CD4-positive, alpha-beta memory T cell (primary cell): Measurements from ENCODE around the gene NDUFAF2. TPM values are rescaled to one million over a fixed set of nuclear protein-coding genes. Genes with fewer than 3 reads are reported as not detected.
"Not testable (repeated sequence)": the region's sequence is repeated elsewhere in the genome, so short reads cannot be mapped to it uniquely, and the experiment has no call there.

Source experiments
- CTCF ChIA-PET: fragments of 350-600 bp; sonication (Branson Sonifier 250); formaldehyde crosslinking; loops from one replicate; lab custom pipeline; 2021; ENCODE audit warnings: inconsistent platforms; ENCODE audit not compliant: partially characterized antibody; lab: Charles Lee
- POLR2A ChIA-PET: fragments of 350-600 bp; sonication (Branson Sonifier 250); formaldehyde crosslinking; loops from one replicate; lab custom pipeline; 2021; ENCODE audit not compliant: partially characterized antibody; lab: Charles Lee
- DNase-seq, 5 donors: peaks; one replicate each; pipeline versions ENCODE4 v3.0.0 to v3.0.0-alpha.2; 2020 to 2022; ENCODE audit warnings: mixed read lengths in 1 of 5
- H3K27ac ChIP-seq: one replicate; pipeline ENCODE4 v1.7.0; 2013; ENCODE audit warnings: low read depth, low read length
- H3K27me3 ChIP-seq: 2 replicates; pipeline ENCODE4 v1.7.0; 2013; ENCODE audit warnings: mild to moderate bottlenecking, low read length, moderate library complexity; ENCODE audit not compliant: insufficient read depth
- H3K36me3 ChIP-seq: 2 replicates; pipeline ENCODE4 v1.7.0; 2013; ENCODE audit warnings: mild to moderate bottlenecking, low read length, moderate library complexity; ENCODE audit not compliant: insufficient read depth
- H3K4me1 ChIP-seq: 2 replicates; pipeline ENCODE4 v1.7.0; 2013; ENCODE audit warnings: mild to moderate bottlenecking, low read length, moderate library complexity; ENCODE audit not compliant: insufficient read depth
- H3K4me3 ChIP-seq, 2 donors: one replicate each; pipeline ENCODE4 v1.7.0; 2013; ENCODE audit warnings: low read length in 2 of 2, mild to moderate bottlenecking in 1 of 2
- H3K9me3 ChIP-seq, 2 donors: one replicate each; pipeline ENCODE4 v1.7.0; 2013; ENCODE audit warnings: low read length in 2 of 2, control low read depth in 1 of 2; ENCODE audit not compliant: control insufficient read depth in 1 of 2
- H3K27ac Mint-ChIP-seq, 7 donors: one replicate each; pipeline ENCODE4 v1.8.0; 2020 to 2021; ENCODE audit warnings: mixed read lengths in 7 of 7, mild to moderate bottlenecking in 6 of 7, inconsistent platforms in 3 of 7, moderate library complexity in 3 of 7
- H3K27me3 Mint-ChIP-seq, 2 donors: one replicate each; pipeline ENCODE4 v1.8.0; 2020 to 2021; ENCODE audit warnings: mixed read lengths in 2 of 2
- H3K36me3 Mint-ChIP-seq, 2 donors: one replicate each; pipeline ENCODE4 v1.8.0; 2020 to 2021; ENCODE audit warnings: mixed read lengths in 2 of 2, inconsistent platforms in 1 of 2, mild to moderate bottlenecking in 1 of 2
- H3K4me1 Mint-ChIP-seq, 4 donors: one replicate each; pipeline ENCODE4 v1.8.0; 2020 to 2021; ENCODE audit warnings: mixed read lengths in 4 of 4, mild to moderate bottlenecking in 1 of 4
- H3K4me3 Mint-ChIP-seq, 8 donors: one replicate each; pipeline ENCODE4 v1.8.0; 2020 to 2021; ENCODE audit warnings: mixed read lengths in 8 of 8, mild to moderate bottlenecking in 7 of 8, moderate library complexity in 6 of 8, inconsistent platforms in 3 of 8
- H3K9me3 Mint-ChIP-seq, 8 donors: one replicate each; pipeline ENCODE4 v1.8.0; 2020 to 2021; ENCODE audit warnings: mixed read lengths in 8 of 8, mild to moderate bottlenecking in 5 of 8, inconsistent platforms in 3 of 8, moderate library complexity in 1 of 8
- intact Hi-C: fragments of 100-400 bp; cut with micrococcal nuclease; formaldehyde crosslinking; loops from one replicate; pipeline ENCODE4 v1.15.1; 2023
- polyA plus RNA-seq, 2 donors: library from polyadenylated mRNA; unstranded; fragments of 300-500 nt; fragmentation: Illumina TruSeq; gene quantifications; one replicate each; pipeline ENCODE4 v1.2.3, GENCODE V29; 2021
- total RNA-seq, 2 experiments: library from RNA; stranded (reverse); gene quantifications; one replicate each; pipeline ENCODE4 v1.2.3, GENCODE V29; 2021

The NDUFAF2 gene
- total and polyA plus RNA-seq, 4 experiments from 2014 or later = 14.7 to 44.9 (median 24.8) TPM

DNA sequence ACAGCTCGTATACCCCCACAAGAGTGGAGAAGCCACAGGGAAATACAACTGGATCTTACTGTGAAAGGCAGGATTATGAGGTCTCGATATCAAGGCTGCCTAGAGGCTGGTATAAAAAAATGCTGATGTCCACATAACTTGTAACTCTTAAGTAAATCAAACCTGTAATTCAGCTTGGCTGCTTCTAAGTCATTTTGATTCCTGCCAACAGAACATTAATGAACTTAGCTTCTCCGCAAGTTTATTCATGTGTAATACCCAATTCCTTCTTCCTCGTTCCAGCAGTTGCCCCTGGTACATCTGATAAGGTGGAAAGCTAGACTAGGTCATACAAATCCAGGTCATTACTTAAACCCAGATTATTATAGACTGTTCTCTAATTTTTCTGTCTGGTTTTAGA lies 233.7 kb downstream of the NDUFAF2 start:
- Histone ChIP-seq H3K27ac (no peak overlapping the region), H3K9me3 (no peaks in the 10 kb centered on the region), H3K4me3 (no peak overlapping the region), H3K4me1 (no peaks in the 10 kb centered on the region), H3K27me3 (no peaks in the 10 kb centered on the region), H3K36me3 (no peaks in the 10 kb centered on the region)
- Mint-ChIP-seq H3K27ac (no peak overlapping the region), H3K9me3 (peaks cover 0 to 2% (median 0%) of the 10 kb centered on the region in 8 donors), H3K27me3 (peaks cover 0 to 2% of the 10 kb centered on the region in 2 donors), H3K4me1 (peaks cover 0 to 7% (median 4%) of the 10 kb centered on the region in 4 donors), H3K36me3 (no peaks in the 10 kb centered on the region), H3K4me3 (no peak overlapping the region)
- DNase-seq = no peak
- CTCF ChIA-PET = no interaction called here
- POLR2A ChIA-PET = no interaction called here
- intact Hi-C loops = no loop called here

- Mint-ChIP-seq H3K27me3 (peaks cover 0 to 2% of the 10 kb centered on the region in 2 donors), H3K4me1 (peaks cover 0 to 7% (median 4%) of the 10 kb centered on the region in 4 donors), H3K36me3 (no peaks in the 10 kb centered on the region), H3K4me3 (peak overlapping the region in 3 of 8 donors; percentile 4 to 29 (median 21)), H3K27ac (no peak overlapping the region), H3K9me3 (peaks cover 0 to 2% (median 0%) of the 10 kb centered on the region in 8 donors)
- Histone ChIP-seq H3K4me1 (no peaks in the 10 kb centered on the region), H3K27ac (no peak overlapping the region), H3K36me3 (no peaks in the 10 kb centered on the region), H3K9me3 (no peaks in the 10 kb centered on the region), H3K4me3 (no peak overlapping the region), H3K27me3 (no peaks in the 10 kb centered on the region)
- CTCF ChIA-PET = no interaction called here
- POLR2A ChIA-PET = no interaction called here
- intact Hi-C loops = no loop called here
- DNase-seq = no peak
Measured at GRCh38 chr5:61180886-61181285, 235.9 kb downstream of the NDUFAF2 start.

- H3K27ac Mint-ChIP-seq = peak overlapping the region in 1 of 7 donors; percentile 5
- H3K4me3 Mint-ChIP-seq = peak overlapping the region in 1 of 8 donors; percentile 18
- DNase-seq = peak in 2 of 5 donors; percentile 9 to 10
- H3K36me3 ChIP-seq = no peaks in the 10 kb centered on the region
- peaks cover 4% of the 10 kb centered on the region in 2 donors for H3K27me3 Mint-ChIP-seq
- no peak overlapping the region for H3K4me3 ChIP-seq
- H3K9me3 Mint-ChIP-seq = peaks cover 0 to 5% (median 0%) of the 10 kb centered on the region in 8 donors
- H3K4me1 Mint-ChIP-seq = peaks cover 0 to 7% (median 4%) of the 10 kb centered on the region in 4 donors
- no peaks in the 10 kb centered on the region for H3K36me3 Mint-ChIP-seq
- ChIA-PET CTCF (interaction anchor here (2.0 kb wide), 1 partner anchor 18 kb away, joined by 5 read pairs; no protein-coding TSS in a partner anchor), POLR2A (no interaction called here)
- intact Hi-C loops = no loop called here
- no peaks in the 10 kb centered on the region for H3K9me3 ChIP-seq
- H3K4me1 ChIP-seq = no peaks in the 10 kb centered on the region
- no peak overlapping the region for H3K27ac ChIP-seq
- no peaks in the 10 kb centered on the region for H3K27me3 ChIP-seq
Measured at GRCh38 chr5:61182449-61182848, 237.4 kb downstream of the NDUFAF2 start.

- Histone ChIP-seq H3K4me1 (no peaks in the 10 kb centered on the region), H3K4me3 (no peak overlapping the region), H3K27me3 (no peaks in the 10 kb centered on the region), H3K9me3 (no peaks in the 10 kb centered on the region), H3K36me3 (no peaks in the 10 kb centered on the region), H3K27ac (no peak overlapping the region)
- no peaks in the 10 kb centered on the region for H3K36me3 Mint-ChIP-seq
- no peak for DNase-seq
- H3K4me1 Mint-ChIP-seq = peaks cover 0 to 7% (median 4%) of the 10 kb centered on the region in 4 donors
- CTCF ChIA-PET = interaction anchor here (2.0 kb wide), 1 partner anchor 19 kb away, joined by 5 read pairs; no protein-coding TSS in a partner anchor
- H3K4me3 Mint-ChIP-seq = no peak overlapping the region
- POLR2A ChIA-PET = no interaction called here
- intact Hi-C loops = no loop called here
- no peak overlapping the region for H3K27ac Mint-ChIP-seq
- H3K9me3 Mint-ChIP-seq = peaks cover 0 to 6% (median 0%) of the 10 kb centered on the region in 8 donors
- H3K27me3 Mint-ChIP-seq = peaks cover 4 to 7% of the 10 kb centered on the region in 2 donors
Measured at GRCh38 chr5:61183538-61183937, 238.5 kb downstream of the NDUFAF2 start.

DNA sequence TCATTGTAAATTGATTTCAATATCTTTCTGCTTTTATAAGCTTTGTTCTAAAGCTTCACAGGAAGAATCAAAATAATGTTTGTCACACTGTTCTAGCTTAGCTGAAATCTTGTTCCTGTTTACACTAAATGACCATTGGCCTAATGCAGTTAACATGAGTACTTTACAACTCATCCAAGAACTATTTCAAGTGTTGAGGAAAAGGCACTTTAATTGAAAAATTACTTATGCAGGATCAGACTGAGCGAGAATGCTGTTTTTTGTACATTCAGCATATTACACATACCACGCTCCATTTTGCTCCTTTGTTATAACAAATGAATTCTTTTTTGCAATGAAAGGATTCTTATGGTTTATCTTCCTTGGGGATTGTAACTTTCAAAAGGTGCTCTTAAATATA lies 239.7 kb downstream of the NDUFAF2 start:
- no peaks in the 10 kb centered on the region for H3K36me3 ChIP-seq
- no peaks in the 10 kb centered on the region for H3K27me3 ChIP-seq
- H3K27ac Mint-ChIP-seq = no peak overlapping the region
- no peak overlapping the region for H3K4me3 Mint-ChIP-seq
- H3K27me3 Mint-ChIP-seq = peaks cover 5 to 10% of the 10 kb centered on the region in 2 donors
- peaks cover 0 to 7% (median 4%) of the 10 kb centered on the region in 4 donors for H3K4me1 Mint-ChIP-seq
- POLR2A ChIA-PET = no interaction called here
- H3K27ac ChIP-seq = no peak overlapping the region
- no peak overlapping the region for H3K4me3 ChIP-seq
- H3K36me3 Mint-ChIP-seq = no peaks in the 10 kb centered on the region
- CTCF ChIA-PET = no interaction called here
- peaks cover 0 to 6% (median 0%) of the 10 kb centered on the region in 8 donors for H3K9me3 Mint-ChIP-seq
- no peak for DNase-seq
- H3K4me1 ChIP-seq = no peaks in the 10 kb centered on the region
- intact Hi-C loops = no loop called here
- no peaks in the 10 kb centered on the region for H3K9me3 ChIP-seq

DNA sequence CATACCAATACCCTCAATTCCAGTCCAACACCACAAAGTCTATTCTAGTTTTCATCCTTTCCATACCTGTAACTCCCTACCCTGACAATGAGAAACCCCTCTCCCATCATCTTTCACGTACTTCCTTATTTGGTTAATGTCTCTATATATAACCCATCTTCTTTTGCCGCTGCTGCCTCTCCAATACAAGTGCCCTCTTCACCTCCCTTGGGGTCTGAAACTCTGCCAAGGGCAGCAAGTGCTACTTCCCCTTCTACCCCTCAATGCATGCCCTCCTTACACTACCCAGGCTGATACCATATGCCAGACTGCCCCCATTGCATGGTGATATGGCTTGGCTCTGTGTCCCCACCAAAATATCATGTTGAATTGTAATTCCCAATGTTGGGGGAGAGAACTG lies 241.6 kb downstream of the NDUFAF2 start:
- H3K27me3 Mint-ChIP-seq = peaks cover 5 to 8% of the 10 kb centered on the region in 2 donors
- H3K36me3 Mint-ChIP-seq = no peaks in the 10 kb centered on the region
- no peak overlapping the region for H3K27ac Mint-ChIP-seq
- no peak overlapping the region for H3K4me3 ChIP-seq
- H3K27me3 ChIP-seq = no peaks in the 10 kb centered on the region
- no peaks in the 10 kb centered on the region for H3K4me1 ChIP-seq
- H3K4me1 Mint-ChIP-seq = no peaks in the 10 kb centered on the region
- H3K27ac ChIP-seq = no peak overlapping the region
- intact Hi-C loops = no loop called here
- H3K36me3 ChIP-seq = no peaks in the 10 kb centered on the region
- DNase-seq = no peak
- H3K9me3 Mint-ChIP-seq = peaks cover 0 to 6% (median 0%) of the 10 kb centered on the region in 8 donors
- ChIA-PET CTCF (no interaction called here), POLR2A (no interaction called here)
- H3K9me3 ChIP-seq = no peaks in the 10 kb centered on the region
- H3K4me3 Mint-ChIP-seq = peak overlapping the region in 1 of 8 donors; percentile 62

GRCh38 chr5:61187352-61187751 lies 242.3 kb downstream of the NDUFAF2 start:
- H3K36me3 Mint-ChIP-seq, DNase-seq, H3K4me3 ChIP-seq, H3K27ac Mint-ChIP-seq, CTCF ChIA-PET, H3K27ac ChIP-seq, intact Hi-C loops, H3K36me3 ChIP-seq, H3K27me3 ChIP-seq, H3K4me3 Mint-ChIP-seq, H3K4me1 Mint-ChIP-seq, POLR2A ChIA-PET, H3K4me1 ChIP-seq, H3K9me3 ChIP-seq: not testable (repeated sequence)
- Mint-ChIP-seq H3K9me3 (peaks cover 0 to 11% (median under 1%) of the 10 kb centered on the region in 8 donors), H3K27me3 (peaks cover 7 to 10% of the 10 kb centered on the region in 2 donors)
